HG02623 (cell line): ENCODE data around the gene SARDH.
"Not testable (repeated sequence)": the region's sequence is repeated elsewhere in the genome, so short reads cannot be mapped to it uniquely, and the experiment has no call there.

Experiments used
- ATAC-seq: cut with Tn5 transposase; IDR thresholded peaks from one replicate; pipeline ENCODE4 v1.9.1; 2021; ENCODE audit warnings: moderate library complexity; ENCODE audit not compliant: unreplicated experiment

The SARDH gene

GRCh38 chr9:133635533-133636531 is 102.3 kb downstream of the SARDH start, which contains the start of gene DBH:
DBH (plus strand) TSS chr9:133636363; CDS start chr9:133636372, 9 bp downstream.
- ATAC-seq = no peak

- no peak for ATAC-seq
Measured at GRCh38 chr9:133635098-133635497, 103.1 kb downstream of the SARDH start.

GRCh38 chr9:133634081-133634691 is 104.0 kb downstream of the SARDH start:
- ATAC-seq = no peak

GRCh38 chr9:133633681-133634080 is 104.5 kb downstream of the SARDH start:
- no peak for ATAC-seq

GRCh38 chr9:133632806-133633680 is 105.1 kb downstream of the SARDH start:
- no peak for ATAC-seq

- ATAC-seq = no peak
Measured at GRCh38 chr9:133631111-133631510, 107.0 kb downstream of the SARDH start.

GRCh38 chr9:133629221-133630110 is 108.7 kb downstream of the SARDH start:
- no peak for ATAC-seq

GRCh38 chr9:133628766-133629165 is 109.4 kb downstream of the SARDH start:
- no peak for ATAC-seq

GRCh38 chr9:133627341-133627740 is 110.8 kb downstream of the SARDH start:
- ATAC-seq = no peak

- not testable (repeated sequence) for ATAC-seq
Measured at GRCh38 chr9:133626008-133626407, 112.1 kb downstream of the SARDH start.

- ATAC-seq = no peak
Measured at GRCh38 chr9:133622555-133622954, 115.6 kb downstream of the SARDH start.

- no peak for ATAC-seq
Measured at GRCh38 chr9:133621725-133622267, 116.4 kb downstream of the SARDH start.

- no peak for ATAC-seq
Measured at GRCh38 chr9:133619791-133620190, 118.4 kb downstream of the SARDH start.

- no peak for ATAC-seq
Measured at GRCh38 chr9:133618726-133619125, 119.4 kb downstream of the SARDH start.

- ATAC-seq = no peak
Measured at GRCh38 chr9:133616643-133617405, 121.3 kb downstream of the SARDH start.

- ATAC-seq = no peak
Measured at GRCh38 chr9:133615606-133616188, 122.5 kb downstream of the SARDH start.

- ATAC-seq = no peak
Measured at GRCh38 chr9:133615186-133615585, 123.0 kb downstream of the SARDH start.

GRCh38 chr9:133614678-133615077 is 123.5 kb downstream of the SARDH start:
- ATAC-seq = no peak

- ATAC-seq = no peak
Measured at GRCh38 chr9:133614056-133614455, 124.1 kb downstream of the SARDH start.
